SK-N-SH (cell line): Measurements from ENCODE around the gene TDRD12. TPM values are rescaled to one million over a fixed set of nuclear protein-coding genes. Genes with fewer than 3 reads are reported as not detected.
"Not testable (repeated sequence)": the region's sequence is repeated elsewhere in the genome, so short reads cannot be mapped to it uniquely, and the experiment has no call there.

Experiments
- CTCF ChIA-PET: fragments of 300-600, 350-600 bp; formaldehyde crosslinking; extraction: SDS; loops from one replicate; lab custom pipeline; 2021; lab: Yijun Ruan, JAX
- POLR2A ChIA-PET: fragments of 350-600 bp; sonication (Branson Sonifier 250); formaldehyde crosslinking; extraction: SDS; loops from one replicate; lab custom pipeline; 2020; ENCODE audit warnings: antibody characterized with exemption, inconsistent platforms; lab: Yijun Ruan, JAX
- DNase-seq: peaks from one replicate; pipeline ENCODE4 v3.0.0; 2012
- H2AFZ ChIP-seq: fragments of 200-600 bp; sonication (generic); 2 replicates; pipeline ENCODE4 v1.8.1; 2016; ENCODE audit warnings: antibody characterized with exemption, mild to moderate bottlenecking, low read depth
- H3F3A ChIP-seq: fragments of 200-600 bp; sonication (generic); replicated peaks from 2 replicates; pipeline ENCODE3; 2016; ENCODE audit warnings: antibody characterized with exemption, mild to moderate bottlenecking; ENCODE audit not compliant: insufficient read depth
- H3K27ac ChIP-seq, 2 experiments: fragments of 200-500 bp in 1 of 2; fragments of 200-600 bp in 1 of 2; sonication (Bioruptor generic) in 1 of 2; sonication (generic), shearing (Covaris generic) in 1 of 2; 2 replicates each; pipeline versions ENCODE4 v1.5.1 to v1.6.1; 2014 to 2016; ENCODE audit warnings: low read depth in 2 of 2, inconsistent platforms in 1 of 2, low read length in 1 of 2, mild to moderate bottlenecking in 1 of 2, mixed read lengths in 1 of 2
- H3K27me3 ChIP-seq: fragments of 200-600 bp; sonication (generic), shearing (Covaris generic); 2 replicates; pipeline ENCODE4 v1.6.1; 2016; ENCODE audit warnings: mixed run types; ENCODE audit not compliant: insufficient read depth
- H3K36me3 ChIP-seq, 2 experiments: fragments of 200-500 bp in 1 of 2; fragments of 200-600 bp in 1 of 2; sonication (Bioruptor generic) in 1 of 2; sonication (generic) in 1 of 2; replicated peaks in 1 of 2; 2 replicates each; pipeline versions ENCODE3 to v1.5.1; 2014 to 2016; ENCODE audit warnings: low read length in 1 of 2, mild to moderate bottlenecking in 1 of 2; ENCODE audit not compliant: insufficient read depth in 2 of 2, control insufficient read depth in 1 of 2
- H3K4me1 ChIP-seq, 2 experiments: fragments of 200-500 bp in 1 of 2; fragments of 200-600 bp in 1 of 2; sonication (Bioruptor generic) in 1 of 2; sonication (generic), shearing (Covaris generic) in 1 of 2; 2 replicates each; pipeline versions ENCODE4 v1.5.1 to v1.6.1; 2014 to 2016; ENCODE audit warnings: low read depth in 1 of 2, low read length in 1 of 2, mixed run types in 1 of 2; ENCODE audit not compliant: insufficient read depth in 2 of 2, control insufficient read depth in 1 of 2
- H3K4me2 ChIP-seq: fragments of 200-600 bp; sonication (generic), shearing (Covaris generic); 2 replicates; pipeline ENCODE4 v1.6.1; 2017; ENCODE audit warnings: mixed run types
- H3K4me3 ChIP-seq, 2 experiments: fragments of 200-500 bp in 1 of 2; fragments of 200-600 bp in 1 of 2; sonication (Bioruptor generic) in 1 of 2; sonication (generic), shearing (Covaris generic) in 1 of 2; 2 replicates each; pipeline versions ENCODE4 v1.5.1 to v1.8.1; 2014 to 2016; ENCODE audit warnings: low read depth in 2 of 2, inconsistent platforms in 1 of 2, low read length in 1 of 2, mild to moderate bottlenecking in 1 of 2, mixed read lengths in 1 of 2, moderate library complexity in 1 of 2
- H3K79me2 ChIP-seq: fragments of 200-600 bp; sonication (generic); 2 replicates; pipeline ENCODE4 v1.8.1; 2017; ENCODE audit warnings: mild to moderate bottlenecking; ENCODE audit not compliant: insufficient read depth
- H3K9ac ChIP-seq: fragments of 200-600 bp; sonication (generic); 2 replicates; pipeline ENCODE4 v1.6.1; 2017; ENCODE audit warnings: mixed run types
- H3K9me2 ChIP-seq: fragments of 200-600 bp; sonication (generic); 2 replicates; pipeline ENCODE4 v1.6.1; 2017; ENCODE audit warnings: mixed run types
- H3K9me3 ChIP-seq: fragments of 200-600 bp; sonication (generic); 2 replicates; pipeline ENCODE4 v1.6.1; 2017; ENCODE audit warnings: mixed run types, mild to moderate bottlenecking, moderate library complexity
- H4K20me1 ChIP-seq: fragments of 200-600 bp; sonication (generic); 2 replicates; pipeline ENCODE4 v1.6.1; 2017; ENCODE audit warnings: mild to moderate bottlenecking, mixed run types; ENCODE audit not compliant: insufficient read depth
- CHD2 ChIP-seq: fragments of 150-350 bp; IDR thresholded peaks from 2 replicates; pipeline ENCODE4 v1.6.1; 2018; ENCODE audit warnings: low read length; ENCODE audit not compliant: partially characterized antibody
- FOSL2 ChIP-seq: IDR thresholded peaks from 2 replicates; pipeline ENCODE4 v1.4.0; 2012; ENCODE audit warnings: low read depth, mild to moderate bottlenecking, moderate library complexity, borderline replicate concordance
- FOXJ3 ChIP-seq: sonication (generic); formaldehyde crosslinking; IDR thresholded peaks from 2 replicates; pipeline ENCODE4 v1.5.1; 2020; ENCODE audit warnings: mild to moderate bottlenecking, missing genetic modification reagents
- FOXM1 ChIP-seq: IDR thresholded peaks from 2 replicates; pipeline ENCODE4 v1.4.0; 2012; ENCODE audit warnings: low read depth, mild to moderate bottlenecking
- MAX ChIP-seq: IDR thresholded peaks from 2 replicates; pipeline ENCODE4 v1.4.0; 2012; ENCODE audit warnings: low read depth
- NFIC ChIP-seq: IDR thresholded peaks from 2 replicates; pipeline ENCODE4 v1.4.0; 2012; ENCODE audit warnings: borderline replicate concordance
- POLR2AphosphoS5 ChIP-seq: IDR thresholded peaks from 2 replicates; pipeline ENCODE4 v1.6.1; 2012; ENCODE audit warnings: low read depth, low read length
- RAD21 ChIP-seq: IDR thresholded peaks from 2 replicates; pipeline ENCODE4 v1.6.1; 2012; ENCODE audit warnings: mild to moderate bottlenecking, low read length
- RFX5 ChIP-seq: IDR thresholded peaks from 2 replicates; pipeline ENCODE4 v1.6.1; 2012; ENCODE audit warnings: mild to moderate bottlenecking, improper control_type of control experiment, low read length
- RXRA ChIP-seq: IDR thresholded peaks from 2 replicates; pipeline ENCODE4 v1.4.0; 2012; ENCODE audit warnings: low read depth, mild to moderate bottlenecking, borderline replicate concordance
- SIN3A ChIP-seq: IDR thresholded peaks from 2 replicates; pipeline ENCODE4 v1.6.1; 2012; ENCODE audit warnings: low read depth, mild to moderate bottlenecking, low read length, moderate library complexity, borderline replicate concordance
- SMC3 ChIP-seq: IDR thresholded peaks from 2 replicates; pipeline ENCODE4 v1.6.1; 2012; ENCODE audit warnings: low read depth, low read length, improper control_type of control experiment
- TAF1 ChIP-seq: IDR thresholded peaks from 2 replicates; pipeline ENCODE4 v1.6.1; 2012; ENCODE audit warnings: low read depth, mild to moderate bottlenecking, low read length, moderate library complexity, borderline replicate concordance
- TEAD4 ChIP-seq: IDR thresholded peaks from 2 replicates; pipeline ENCODE4 v1.4.0; 2012; ENCODE audit warnings: mild to moderate bottlenecking, borderline replicate concordance; ENCODE audit not compliant: insufficient read depth
- WGBS: methylation state at CpG from one replicate; pipeline ENCODE4 v1.1.6; 2017; ENCODE audit warnings: low lambda C conversion rate; 5-methylcytosine and 5-hydroxymethylcytosine counted together
- polyA plus RNA-seq, 3 experiments: library from polyadenylated mRNA; depleted of rRNA; stranded (reverse); fragments of >200 nt; gene quantifications; 2 replicates each; pipeline ENCODE4 v1.2.3, GENCODE V29; 2012
- TF ChIP-seq, protein P1 (sequence below): IDR thresholded peaks from 2 replicates; pipeline ENCODE4; 2012
- TF ChIP-seq, protein P2 (sequence below): IDR thresholded peaks from 2 replicates; pipeline ENCODE4 v1.4.0; 2012; ENCODE audit warnings: low read depth, borderline replicate concordance
- TF ChIP-seq, protein P3 (sequence below): IDR thresholded peaks from 2 replicates; pipeline ENCODE4 v1.4.0; 2012; ENCODE audit warnings: low read depth, borderline replicate concordance

Gene TDRD12
- polyA plus RNA-seq, 1 of the 3 experiments (the other 2 are of a cell fraction) = 0.05 TPM

DNA sequence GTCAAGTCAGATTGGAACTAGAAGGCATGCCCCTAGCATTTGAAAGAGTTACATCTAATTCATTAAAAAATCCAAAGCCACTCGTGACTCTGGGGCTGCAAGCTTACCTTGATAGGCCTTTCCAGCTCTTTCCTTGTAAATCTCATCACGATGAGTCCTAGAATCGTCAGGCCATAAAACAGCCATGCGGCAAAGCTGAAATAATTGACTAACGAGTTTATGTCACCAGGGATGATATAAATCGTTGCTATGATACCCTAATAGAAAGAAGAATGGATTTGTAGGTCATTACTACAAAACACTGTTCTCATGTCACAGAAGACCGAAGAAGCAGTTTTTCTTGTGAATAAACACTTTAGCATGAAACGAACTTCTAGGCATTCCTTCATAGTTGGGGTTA, 122.5 kb downstream of the TDRD12 start:
- no peak overlapping the region for H3K4me2 ChIP-seq
- WGBS = 38% methylated on average over 8 of the region's 8 CpGs
- H3F3A ChIP-seq = no peaks in the 10 kb centered on the region
- H3K36me3 ChIP-seq = no peaks in the 10 kb centered on the region
- ChIA-PET CTCF (no interaction called here), POLR2A (no interaction called here)
- no peak for TF ChIP-seq TAF1
- no peak for TF ChIP-seq FOXM1
- no peak for TF ChIP-seq CHD2
- no peak for TF ChIP-seq POLR2AphosphoS5
- no peaks in the 10 kb centered on the region for H3K27me3 ChIP-seq
- no peaks in the 10 kb centered on the region for H3K79me2 ChIP-seq
- DNase-seq = no peak
- no peak overlapping the region for H3K27ac ChIP-seq
- no peak overlapping the region for H3K4me3 ChIP-seq
- H3K9ac ChIP-seq = no peak overlapping the region
- H3K9me3 ChIP-seq = no peaks in the 10 kb centered on the region
- H2AFZ ChIP-seq = no peak overlapping the region
- H3K4me1 ChIP-seq = no peaks in the 10 kb centered on the region
- no peaks in the 10 kb centered on the region for H3K9me2 ChIP-seq
- no peaks in the 10 kb centered on the region for H4K20me1 ChIP-seq

DNA sequence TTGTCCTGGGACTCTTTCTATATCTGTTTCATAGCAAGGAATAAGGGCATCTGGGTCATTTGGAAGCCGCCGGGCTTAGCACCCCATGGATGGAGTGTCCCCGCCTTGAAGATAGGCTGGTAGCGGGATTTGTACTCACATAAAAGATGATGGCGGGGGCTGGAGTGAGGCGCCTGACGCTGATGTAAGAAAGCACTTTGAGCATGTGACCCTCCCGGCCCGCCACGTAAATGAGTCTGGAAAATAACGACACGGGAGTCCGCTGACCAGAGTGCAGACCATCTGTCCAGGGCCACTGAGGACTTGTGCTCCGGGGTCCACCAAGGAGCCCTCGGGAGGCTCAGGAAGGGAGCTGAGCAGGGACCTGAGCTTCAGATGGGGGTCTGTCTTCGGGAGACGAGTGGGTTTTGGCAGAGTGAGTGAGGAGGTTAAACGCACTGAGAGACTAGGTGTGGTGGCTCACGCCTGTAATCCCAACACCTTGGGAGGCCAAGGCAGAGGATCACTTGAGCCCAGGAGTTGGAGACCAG, 124.2 kb downstream of the TDRD12 start:
- POLR2A ChIA-PET = no interaction called here
- H3K27me3 ChIP-seq = no peaks in the 10 kb centered on the region
- H3K36me3 ChIP-seq = no peaks in the 10 kb centered on the region
- no peak overlapping the region for H3K27ac ChIP-seq
- H2AFZ ChIP-seq = no peak overlapping the region
- DNase-seq = no peak
- 73% methylated on average over 19 of the region's 19 CpGs for WGBS
- CTCF ChIA-PET = interaction anchor here (0.7 to 0.8 kb wide), 2 partner anchors 45 to 120 kb away, joined by 3 read pairs; no protein-coding TSS in a partner anchor
- no peaks in the 10 kb centered on the region for H3K4me1 ChIP-seq
- no peaks in the 10 kb centered on the region for H3K9me2 ChIP-seq
- H3K4me3 ChIP-seq = no peak overlapping the region
- H3K4me2 ChIP-seq = no peak overlapping the region
- no peak overlapping the region for H3K9ac ChIP-seq
- H3K79me2 ChIP-seq = no peaks in the 10 kb centered on the region
- no peaks in the 10 kb centered on the region for H3F3A ChIP-seq
- H3K9me3 ChIP-seq = no peaks in the 10 kb centered on the region
- TF ChIP-seq, protein P1, sequence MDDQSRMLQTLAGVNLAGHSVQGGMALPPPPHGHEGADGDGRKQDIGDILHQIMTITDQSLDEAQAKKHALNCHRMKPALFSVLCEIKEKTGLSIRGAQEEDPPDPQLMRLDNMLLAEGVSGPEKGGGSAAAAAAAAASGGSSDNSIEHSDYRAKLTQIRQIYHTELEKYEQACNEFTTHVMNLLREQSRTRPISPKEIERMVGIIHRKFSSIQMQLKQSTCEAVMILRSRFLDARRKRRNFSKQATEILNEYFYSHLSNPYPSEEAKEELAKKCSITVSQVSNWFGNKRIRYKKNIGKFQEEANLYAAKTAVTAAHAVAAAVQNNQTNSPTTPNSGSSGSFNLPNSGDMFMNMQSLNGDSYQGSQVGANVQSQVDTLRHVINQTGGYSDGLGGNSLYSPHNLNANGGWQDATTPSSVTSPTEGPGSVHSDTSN = no peak
- TF ChIP-seq TEAD4 (no peak), RFX5 (no peak), RAD21 (no peak), MAX (no peak), SIN3A (no peak), FOXJ3 (CRISPR knock-in tag) (no peak), FOXM1 (no peak), CHD2 (no peak), RXRA (no peak), NFIC (no peak), FOSL2 (no peak), SMC3 (no peak)
- TF ChIP-seq, protein P2, sequence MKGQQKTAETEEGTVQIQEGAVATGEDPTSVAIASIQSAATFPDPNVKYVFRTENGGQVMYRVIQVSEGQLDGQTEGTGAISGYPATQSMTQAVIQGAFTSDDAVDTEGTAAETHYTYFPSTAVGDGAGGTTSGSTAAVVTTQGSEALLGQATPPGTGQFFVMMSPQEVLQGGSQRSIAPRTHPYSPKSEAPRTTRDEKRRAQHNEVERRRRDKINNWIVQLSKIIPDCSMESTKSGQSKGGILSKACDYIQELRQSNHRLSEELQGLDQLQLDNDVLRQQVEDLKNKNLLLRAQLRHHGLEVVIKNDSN = no peak
- TF ChIP-seq, protein P3, sequence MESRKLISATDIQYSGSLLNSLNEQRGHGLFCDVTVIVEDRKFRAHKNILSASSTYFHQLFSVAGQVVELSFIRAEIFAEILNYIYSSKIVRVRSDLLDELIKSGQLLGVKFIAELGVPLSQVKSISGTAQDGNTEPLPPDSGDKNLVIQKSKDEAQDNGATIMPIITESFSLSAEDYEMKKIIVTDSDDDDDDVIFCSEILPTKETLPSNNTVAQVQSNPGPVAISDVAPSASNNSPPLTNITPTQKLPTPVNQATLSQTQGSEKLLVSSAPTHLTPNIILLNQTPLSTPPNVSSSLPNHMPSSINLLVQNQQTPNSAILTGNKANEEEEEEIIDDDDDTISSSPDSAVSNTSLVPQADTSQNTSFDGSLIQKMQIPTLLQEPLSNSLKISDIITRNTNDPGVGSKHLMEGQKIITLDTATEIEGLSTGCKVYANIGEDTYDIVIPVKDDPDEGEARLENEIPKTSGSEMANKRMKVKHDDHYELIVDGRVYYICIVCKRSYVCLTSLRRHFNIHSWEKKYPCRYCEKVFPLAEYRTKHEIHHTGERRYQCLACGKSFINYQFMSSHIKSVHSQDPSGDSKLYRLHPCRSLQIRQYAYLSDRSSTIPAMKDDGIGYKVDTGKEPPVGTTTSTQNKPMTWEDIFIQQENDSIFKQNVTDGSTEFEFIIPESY = no peak
- H4K20me1 ChIP-seq = no peaks in the 10 kb centered on the region

GRCh38 chr19:32848035-32848434, 128.5 kb downstream of the TDRD12 start:
- POLR2A ChIA-PET, H3K9ac ChIP-seq, H3K27me3 ChIP-seq, H3K9me3 ChIP-seq, H3K4me1 ChIP-seq, H2AFZ ChIP-seq, H3K9me2 ChIP-seq, H3K4me3 ChIP-seq, H3K36me3 ChIP-seq, H3K79me2 ChIP-seq, DNase-seq, H4K20me1 ChIP-seq, H3F3A ChIP-seq, H3K4me2 ChIP-seq, H3K27ac ChIP-seq, CTCF ChIA-PET: not testable (repeated sequence)
- 0% methylated on average over 1 of the region's 2 CpGs for WGBS
